ENCODE data around the gene USH1C. TPM values are rescaled to one million over a fixed set of nuclear protein-coding genes. Genes with fewer than 3 reads are reported as not detected.

The USH1C gene
- total and polyA plus RNA-seq, 12 donors = 0.22 to 1.9 (median 0.97) TPM; not detected in 9

DNA sequence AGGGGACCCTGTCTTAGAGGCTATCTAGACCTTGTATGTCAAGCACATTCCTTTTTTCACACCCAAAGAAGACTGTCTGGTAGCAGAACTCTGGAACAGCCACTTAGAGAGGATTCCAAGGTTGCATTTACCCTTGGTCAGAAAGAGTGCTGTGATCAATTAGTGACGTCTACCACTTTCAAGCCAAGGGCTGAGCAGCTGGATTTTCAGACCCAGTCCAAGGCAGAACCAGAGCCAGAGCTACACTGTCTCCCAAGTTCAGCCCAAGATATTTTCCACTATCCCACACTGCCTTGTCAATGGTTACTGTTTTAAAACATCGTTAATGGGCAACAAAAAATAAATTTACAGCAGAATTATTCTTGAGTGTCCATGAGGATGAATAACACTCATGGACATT lies 91.5 kb downstream of the USH1C start:
- Histone ChIP-seq H3K27ac (no peak overlapping the region), H3K36me3 (no peaks in the 10 kb centered on the region), H3K4me1 (peaks cover 0 to 1% (median 0%) of the 10 kb centered on the region in 9 donors), H3K4me3 (no peak overlapping the region), H3K9me3 (no peaks in the 10 kb centered on the region), H3K27me3 (no peaks in the 10 kb centered on the region)
- no peak for DNase-seq
- TF ChIP-seq, protein P1, sequence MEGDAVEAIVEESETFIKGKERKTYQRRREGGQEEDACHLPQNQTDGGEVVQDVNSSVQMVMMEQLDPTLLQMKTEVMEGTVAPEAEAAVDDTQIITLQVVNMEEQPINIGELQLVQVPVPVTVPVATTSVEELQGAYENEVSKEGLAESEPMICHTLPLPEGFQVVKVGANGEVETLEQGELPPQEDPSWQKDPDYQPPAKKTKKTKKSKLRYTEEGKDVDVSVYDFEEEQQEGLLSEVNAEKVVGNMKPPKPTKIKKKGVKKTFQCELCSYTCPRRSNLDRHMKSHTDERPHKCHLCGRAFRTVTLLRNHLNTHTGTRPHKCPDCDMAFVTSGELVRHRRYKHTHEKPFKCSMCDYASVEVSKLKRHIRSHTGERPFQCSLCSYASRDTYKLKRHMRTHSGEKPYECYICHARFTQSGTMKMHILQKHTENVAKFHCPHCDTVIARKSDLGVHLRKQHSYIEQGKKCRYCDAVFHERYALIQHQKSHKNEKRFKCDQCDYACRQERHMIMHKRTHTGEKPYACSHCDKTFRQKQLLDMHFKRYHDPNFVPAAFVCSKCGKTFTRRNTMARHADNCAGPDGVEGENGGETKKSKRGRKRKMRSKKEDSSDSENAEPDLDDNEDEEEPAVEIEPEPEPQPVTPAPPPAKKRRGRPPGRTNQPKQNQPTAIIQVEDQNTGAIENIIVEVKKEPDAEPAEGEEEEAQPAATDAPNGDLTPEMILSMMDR (IDR thresholded peaks at IDR 0.05) = no peak
- ATAC-seq = no peak
- 86 to 87% methylated on average over 2 of the region's 2 CpGs for WGBS, 2 donors
- intact Hi-C loops (cut with DNase I) = no loop called here

GRCh38 chr11:17449158-17449557 lies 95.1 kb downstream of the USH1C start:
- Histone ChIP-seq H3K4me3 (no peak overlapping the region), H3K27ac (no peak overlapping the region), H3K4me1 (no peaks in the 10 kb centered on the region), H3K36me3 (no peaks in the 10 kb centered on the region), H3K9me3 (no peaks in the 10 kb centered on the region), H3K27me3 (peaks cover 0 to 6% (median 0%) of the 10 kb centered on the region in 7 donors)
- ATAC-seq (no peak), DNase-seq (no peak)
- intact Hi-C loops (cut with DNase I) = no loop called here
- WGBS, 2 donors = 83 to 84% methylated on average over 8 of the region's 8 CpGs
- TF ChIP-seq, protein P1 (IDR thresholded peaks at IDR 0.05) = no peak

DNA sequence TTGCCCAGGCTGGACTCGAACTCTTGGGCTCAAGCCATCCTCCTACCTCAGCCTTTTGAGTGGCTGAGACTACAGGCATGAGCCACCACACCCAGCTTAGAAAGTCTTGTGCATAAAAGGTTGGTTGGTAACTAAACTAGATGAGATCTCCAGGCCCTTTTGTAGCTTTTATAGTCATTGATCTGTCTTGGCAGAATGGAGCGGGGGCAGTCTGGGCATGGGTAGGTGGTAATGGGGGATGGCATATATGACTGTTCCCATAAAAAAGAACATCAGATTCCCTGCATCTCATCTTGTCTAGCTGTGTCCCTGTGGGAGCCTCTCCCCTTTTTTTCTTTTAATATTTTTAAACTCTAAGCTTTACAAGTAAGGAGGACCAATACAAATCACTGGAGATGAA lies 97.7 kb downstream of the USH1C start:
- DNase-seq (no peak), ATAC-seq (no peak)
- peaks cover 0 to 13% (median 0%) of the 10 kb centered on the region in 7 donors for H3K27me3 ChIP-seq
- WGBS, 2 donors = 90 to 91% methylated on average over 2 of the region's 2 CpGs
- H3K36me3 ChIP-seq = no peaks in the 10 kb centered on the region
- no peak overlapping the region for H3K27ac ChIP-seq
- TF ChIP-seq, protein P1 (IDR thresholded peaks at IDR 0.05) = no peak
- intact Hi-C loops (cut with DNase I) = no loop called here
- no peaks in the 10 kb centered on the region for H3K4me1 ChIP-seq
- no peak overlapping the region for H3K4me3 ChIP-seq
- H3K9me3 ChIP-seq = no peaks in the 10 kb centered on the region

GRCh38 chr11:17445240-17445795 lies 98.9 kb downstream of the USH1C start:
- DNase-seq (no peak), ATAC-seq (no peak)
- Histone ChIP-seq H3K4me1 (no peaks in the 10 kb centered on the region), H3K4me3 (no peak overlapping the region), H3K36me3 (no peaks in the 10 kb centered on the region), H3K27ac (no peak overlapping the region), H3K9me3 (no peaks in the 10 kb centered on the region), H3K27me3 (peaks cover 0 to 20% (median 0%) of the 10 kb centered on the region in 7 donors)
- WGBS, 2 donors = 76 to 77% methylated on average over 5 of the region's 5 CpGs
- intact Hi-C loops (cut with DNase I) = no loop called here
- TF ChIP-seq, protein P1 (IDR thresholded peaks at IDR 0.05) = no peak
